Measurements from ENCODE around the gene SFXN3.

SFXN3 gene

GRCh38 chr10:101063548-101064414 is 32.7 kb downstream of the SFXN3 start (continued):
- TF ChIP-seq, protein P1, sequence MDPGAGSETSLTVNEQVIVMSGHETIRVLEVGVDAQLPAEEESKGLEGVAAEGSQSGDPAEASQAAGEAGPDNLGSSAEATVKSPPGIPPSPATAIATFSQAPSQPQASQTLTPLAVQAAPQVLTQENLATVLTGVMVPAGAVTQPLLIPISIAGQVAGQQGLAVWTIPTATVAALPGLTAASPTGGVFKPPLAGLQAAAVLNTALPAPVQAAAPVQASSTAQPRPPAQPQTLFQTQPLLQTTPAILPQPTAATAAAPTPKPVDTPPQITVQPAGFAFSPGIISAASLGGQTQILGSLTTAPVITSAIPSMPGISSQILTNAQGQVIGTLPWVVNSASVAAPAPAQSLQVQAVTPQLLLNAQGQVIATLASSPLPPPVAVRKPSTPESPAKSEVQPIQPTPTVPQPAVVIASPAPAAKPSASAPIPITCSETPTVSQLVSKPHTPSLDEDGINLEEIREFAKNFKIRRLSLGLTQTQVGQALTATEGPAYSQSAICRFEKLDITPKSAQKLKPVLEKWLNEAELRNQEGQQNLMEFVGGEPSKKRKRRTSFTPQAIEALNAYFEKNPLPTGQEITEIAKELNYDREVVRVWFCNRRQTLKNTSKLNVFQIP (CRISPR knock-in tag; IDR thresholded peaks at IDR 0.05; ENCODE audit: borderline replicate concordance, low read depth), result no peak
- TF ChIP-seq ZNF70 (CRISPR knock-in tag; IDR thresholded peaks at IDR 0.05), result no peak
- TF ChIP-seq, protein P2, sequence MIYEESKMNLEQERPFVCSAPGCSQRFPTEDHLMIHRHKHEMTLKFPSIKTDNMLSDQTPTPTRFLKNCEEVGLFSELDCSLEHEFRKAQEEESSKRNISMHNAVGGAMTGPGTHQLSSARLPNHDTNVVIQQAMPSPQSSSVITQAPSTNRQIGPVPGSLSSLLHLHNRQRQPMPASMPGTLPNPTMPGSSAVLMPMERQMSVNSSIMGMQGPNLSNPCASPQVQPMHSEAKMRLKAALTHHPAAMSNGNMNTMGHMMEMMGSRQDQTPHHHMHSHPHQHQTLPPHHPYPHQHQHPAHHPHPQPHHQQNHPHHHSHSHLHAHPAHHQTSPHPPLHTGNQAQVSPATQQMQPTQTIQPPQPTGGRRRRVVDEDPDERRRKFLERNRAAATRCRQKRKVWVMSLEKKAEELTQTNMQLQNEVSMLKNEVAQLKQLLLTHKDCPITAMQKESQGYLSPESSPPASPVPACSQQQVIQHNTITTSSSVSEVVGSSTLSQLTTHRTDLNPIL (CRISPR knock-in tag; IDR thresholded peaks at IDR 0.05; ENCODE audit: low read depth), result no peak
- TF ChIP-seq ZFP3 (CRISPR knock-in tag; IDR thresholded peaks at IDR 0.05), result no peak

DNA sequence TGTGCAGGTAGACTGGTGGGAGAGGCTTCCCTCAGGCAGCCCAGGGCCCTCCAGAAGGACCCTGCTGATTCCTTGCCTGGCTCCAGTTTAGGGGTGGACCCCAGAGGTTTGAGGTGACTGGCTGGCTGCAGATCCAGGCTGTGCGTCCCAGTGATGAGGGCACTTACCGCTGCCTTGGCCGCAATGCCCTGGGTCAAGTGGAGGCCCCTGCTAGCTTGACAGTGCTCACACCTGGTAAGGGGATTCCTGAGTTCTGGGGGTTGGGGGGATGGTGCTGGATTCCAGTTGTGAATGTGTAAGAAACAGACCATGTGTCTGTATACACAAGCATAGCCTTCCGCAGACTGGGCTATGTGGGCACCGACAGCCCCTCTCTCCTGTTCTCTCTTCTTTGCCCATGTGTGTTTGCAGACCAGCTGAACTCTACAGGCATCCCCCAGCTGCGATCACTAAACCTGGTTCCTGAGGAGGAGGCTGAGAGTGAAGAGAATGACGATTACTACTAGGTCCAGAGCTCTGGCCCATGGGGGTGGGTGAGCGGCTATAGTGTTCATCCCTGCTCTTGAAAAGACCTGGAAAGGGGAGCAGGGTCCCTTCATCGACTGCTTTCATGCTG is 33.5 kb downstream of the SFXN3 start:
- ATAC-seq, result no peak
- TF ChIP-seq, protein P2 (CRISPR knock-in tag; IDR thresholded peaks at IDR 0.05; ENCODE audit: low read depth), result no peak
- TF ChIP-seq TCF4 (CRISPR knock-in tag; IDR thresholded peaks at IDR 0.05; ENCODE audit: borderline replicate concordance) (no peak), GLIS3 (CRISPR knock-in tag; IDR thresholded peaks at IDR 0.05) (no peak), ZC3H10 (CRISPR knock-in tag; IDR thresholded peaks at IDR 0.05) (no peak), ESRRG (CRISPR knock-in tag; IDR thresholded peaks at IDR 0.05) (no peak), ZNF8 (CRISPR knock-in tag; IDR thresholded peaks at IDR 0.05) (no peak), OSR1 (CRISPR knock-in tag; IDR thresholded peaks at IDR 0.05) (no peak), ZFP3 (CRISPR knock-in tag; IDR thresholded peaks at IDR 0.05) (no peak), CSDC2 (CRISPR knock-in tag; IDR thresholded peaks at IDR 0.05) (no peak), BACH2 (CRISPR knock-in tag; IDR thresholded peaks at IDR 0.05; ENCODE audit: borderline replicate concordance) (no peak), ZNF565 (CRISPR knock-in tag; conservative IDR thresholded peaks at IDR 0.05; ENCODE audit: low read depth) (no peak), SNAI2 (CRISPR knock-in tag; IDR thresholded peaks at IDR 0.05) (no peak), ISL1 (CRISPR knock-in tag; IDR thresholded peaks at IDR 0.05) (no peak), PPARA (CRISPR knock-in tag; IDR thresholded peaks at IDR 0.05; ENCODE audit: borderline replicate concordance) (no peak)
- TF ChIP-seq, protein P1 (CRISPR knock-in tag; IDR thresholded peaks at IDR 0.05; ENCODE audit: borderline replicate concordance, low read depth), result no peak

GRCh38 chr10:101065481-101066145 is 34.6 kb downstream of the SFXN3 start:
- no peak for TF ChIP-seq ESRRG (CRISPR knock-in tag; IDR thresholded peaks at IDR 0.05)
- TF ChIP-seq ZC3H10 (CRISPR knock-in tag; IDR thresholded peaks at IDR 0.05), result no peak
- no peak for TF ChIP-seq GLIS3 (CRISPR knock-in tag; IDR thresholded peaks at IDR 0.05)
- no peak for TF ChIP-seq ZNF8 (CRISPR knock-in tag; IDR thresholded peaks at IDR 0.05)
- TF ChIP-seq ISL1 (CRISPR knock-in tag; IDR thresholded peaks at IDR 0.05), result no peak
- no peak for TF ChIP-seq PATZ1 (CRISPR knock-in tag; IDR thresholded peaks at IDR 0.05; ENCODE audit: borderline replicate concordance)
- no peak for TF ChIP-seq CSDC2 (CRISPR knock-in tag; IDR thresholded peaks at IDR 0.05)
- no peak for TF ChIP-seq TOX (CRISPR knock-in tag; IDR thresholded peaks at IDR 0.05; ENCODE audit: borderline replicate concordance)
- no peak for TF ChIP-seq TSHZ2 (CRISPR knock-in tag; IDR thresholded peaks at IDR 0.05)
- TF ChIP-seq ZFP30 (CRISPR knock-in tag; IDR thresholded peaks at IDR 0.05), result no peak
- TF ChIP-seq ZNF70 (CRISPR knock-in tag; IDR thresholded peaks at IDR 0.05), result no peak
- TF ChIP-seq BACH2 (CRISPR knock-in tag; IDR thresholded peaks at IDR 0.05; ENCODE audit: borderline replicate concordance), result no peak
- TF ChIP-seq ZFP3 (CRISPR knock-in tag; IDR thresholded peaks at IDR 0.05), result no peak
- TF ChIP-seq RARB (CRISPR knock-in tag; IDR thresholded peaks at IDR 0.05), result no peak

More at GRCh38 chr10:101065481-101066145, 34.6 kb downstream of the SFXN3 start:
- no peak for ATAC-seq
